ENCODE measurements around the gene EIF2AK3. TPM values are rescaled to one million over a fixed set of nuclear protein-coding genes. Genes with fewer than 3 reads are reported as not detected.

The EIF2AK3 gene
- total RNA-seq, 1 donor from 2014 or later = 24.0 TPM

- Histone ChIP-seq H3K9me3 (ENCODE audit: control insufficient read depth in 3 of 3, low read length in 3 of 3) (no peaks in the 10 kb centered on the region), H3K36me3 (ENCODE audit: control insufficient read depth in 3 of 3, insufficient read depth in 3 of 3, low read length in 3 of 3) (no peaks in the 10 kb centered on the region), H3K4me3 (ENCODE audit: low read length in 3 of 3) (no peak overlapping the region), H3K27me3 (ENCODE audit: control insufficient read depth in 3 of 3, insufficient read depth in 3 of 3, low read length in 3 of 3) (no peaks in the 10 kb centered on the region), H3K27ac (ENCODE audit: low read depth, low read length) (no peak overlapping the region), H3K4me1 (ENCODE audit: control insufficient read depth in 3 of 3, insufficient read depth in 3 of 3, low read length in 3 of 3) (peaks cover 8 to 13% (median 12%) of the 10 kb centered on the region in 3 donors), H3K9ac (ENCODE audit: low read depth in 1 of 3, low read length in 3 of 3) (no peak overlapping the region)
Observed at GRCh38 chr2:88603146-88603545, 24.1 kb downstream of the EIF2AK3 start.

GRCh38 chr2:88602022-88602421 is 25.2 kb downstream of the EIF2AK3 start:
- Histone ChIP-seq H3K9ac (ENCODE audit: low read depth in 1 of 3, low read length in 3 of 3) (no peak overlapping the region), H3K27ac (ENCODE audit: low read depth, low read length) (no peak overlapping the region), H3K4me3 (ENCODE audit: low read length in 3 of 3) (no peak overlapping the region), H3K27me3 (ENCODE audit: control insufficient read depth in 3 of 3, insufficient read depth in 3 of 3, low read length in 3 of 3) (no peaks in the 10 kb centered on the region), H3K36me3 (ENCODE audit: control insufficient read depth in 3 of 3, insufficient read depth in 3 of 3, low read length in 3 of 3) (no peaks in the 10 kb centered on the region), H3K4me1 (ENCODE audit: control insufficient read depth in 3 of 3, insufficient read depth in 3 of 3, low read length in 3 of 3) (peaks cover 8 to 13% (median 12%) of the 10 kb centered on the region in 3 donors), H3K9me3 (ENCODE audit: control insufficient read depth in 3 of 3, low read length in 3 of 3) (no peaks in the 10 kb centered on the region)

GRCh38 chr2:88601286-88601685 is 26.0 kb downstream of the EIF2AK3 start:
- Histone ChIP-seq H3K4me3 (ENCODE audit: low read length in 3 of 3) (no peak overlapping the region), H3K9ac (ENCODE audit: low read depth in 1 of 3, low read length in 3 of 3) (no peak overlapping the region), H3K9me3 (ENCODE audit: control insufficient read depth in 3 of 3, low read length in 3 of 3) (no peaks in the 10 kb centered on the region), H3K27ac (ENCODE audit: low read depth, low read length) (peak overlapping the region; percentile 67), H3K27me3 (ENCODE audit: control insufficient read depth in 3 of 3, insufficient read depth in 3 of 3, low read length in 3 of 3) (no peaks in the 10 kb centered on the region), H3K4me1 (ENCODE audit: control insufficient read depth in 3 of 3, insufficient read depth in 3 of 3, low read length in 3 of 3) (peaks cover 8 to 13% (median 12%) of the 10 kb centered on the region in 3 donors), H3K36me3 (ENCODE audit: control insufficient read depth in 3 of 3, insufficient read depth in 3 of 3, low read length in 3 of 3) (no peaks in the 10 kb centered on the region)

- no peaks in the 10 kb centered on the region for H3K9me3 ChIP-seq (ENCODE audit: control insufficient read depth in 3 of 3, low read length in 3 of 3)
- peak overlapping the region; percentile 67 for H3K27ac ChIP-seq (ENCODE audit: low read depth, low read length)
- peak overlapping the region in 2 of 3 donors; percentile 18 to 34 for H3K9ac ChIP-seq (ENCODE audit: low read depth in 1 of 3, low read length in 3 of 3)
Observed at GRCh38 chr2:88600038-88600465, 27.2 kb downstream of the EIF2AK3 start.

GRCh38 chr2:88599527-88599926 is 27.7 kb downstream of the EIF2AK3 start:
- Histone ChIP-seq H3K27ac (ENCODE audit: low read depth, low read length) (peak overlapping the region; percentile 67), H3K36me3 (ENCODE audit: control insufficient read depth in 3 of 3, insufficient read depth in 3 of 3, low read length in 3 of 3) (no peaks in the 10 kb centered on the region), H3K9ac (ENCODE audit: low read depth in 1 of 3, low read length in 3 of 3) (peak overlapping the region in 2 of 3 donors; percentile 18 to 34), H3K4me3 (ENCODE audit: low read length in 3 of 3) (no peak overlapping the region), H3K9me3 (ENCODE audit: control insufficient read depth in 3 of 3, low read length in 3 of 3) (no peaks in the 10 kb centered on the region), H3K27me3 (ENCODE audit: control insufficient read depth in 3 of 3, insufficient read depth in 3 of 3, low read length in 3 of 3) (no peaks in the 10 kb centered on the region), H3K4me1 (ENCODE audit: control insufficient read depth in 3 of 3, insufficient read depth in 3 of 3, low read length in 3 of 3) (peaks cover 8 to 13% (median 12%) of the 10 kb centered on the region in 3 donors)

More at GRCh38 chr2:88600038-88600465, 27.2 kb downstream of the EIF2AK3 start:
- H3K4me1 ChIP-seq (ENCODE audit: control insufficient read depth in 3 of 3, insufficient read depth in 3 of 3, low read length in 3 of 3) = peaks cover 8 to 13% (median 12%) of the 10 kb centered on the region in 3 donors
- no peaks in the 10 kb centered on the region for H3K36me3 ChIP-seq (ENCODE audit: control insufficient read depth in 3 of 3, insufficient read depth in 3 of 3, low read length in 3 of 3)
- H3K27me3 ChIP-seq (ENCODE audit: control insufficient read depth in 3 of 3, insufficient read depth in 3 of 3, low read length in 3 of 3) = no peaks in the 10 kb centered on the region
- peak overlapping the region in 2 of 3 donors; percentile 31 to 33 for H3K4me3 ChIP-seq (ENCODE audit: low read length in 3 of 3)

- Histone ChIP-seq H3K4me1 (ENCODE audit: control insufficient read depth in 3 of 3, insufficient read depth in 3 of 3, low read length in 3 of 3) (peaks cover 8 to 13% (median 11%) of the 10 kb centered on the region in 3 donors), H3K27me3 (ENCODE audit: control insufficient read depth in 3 of 3, insufficient read depth in 3 of 3, low read length in 3 of 3) (no peaks in the 10 kb centered on the region), H3K9ac (ENCODE audit: low read depth in 1 of 3, low read length in 3 of 3) (no peak overlapping the region), H3K9me3 (ENCODE audit: control insufficient read depth in 3 of 3, low read length in 3 of 3) (no peaks in the 10 kb centered on the region), H3K4me3 (ENCODE audit: low read length in 3 of 3) (no peak overlapping the region), H3K27ac (ENCODE audit: low read depth, low read length) (no peak overlapping the region), H3K36me3 (ENCODE audit: control insufficient read depth in 3 of 3, insufficient read depth in 3 of 3, low read length in 3 of 3) (peaks cover 0 to 14% (median 0%) of the 10 kb centered on the region in 3 donors)
Observed at GRCh38 chr2:88597168-88597567, 30.1 kb downstream of the EIF2AK3 start.

GRCh38 chr2:88596141-88596830 is 31.0 kb downstream of the EIF2AK3 start:
- H3K27me3 ChIP-seq (ENCODE audit: control insufficient read depth in 3 of 3, insufficient read depth in 3 of 3, low read length in 3 of 3) = no peaks in the 10 kb centered on the region

GRCh38 chr2:88591698-88592097 is 35.6 kb downstream of the EIF2AK3 start:
- Histone ChIP-seq H3K4me1 (ENCODE audit: control insufficient read depth in 3 of 3, insufficient read depth in 3 of 3, low read length in 3 of 3) (no peaks in the 10 kb centered on the region), H3K4me3 (ENCODE audit: low read length in 3 of 3) (no peak overlapping the region), H3K9me3 (ENCODE audit: control insufficient read depth in 3 of 3, low read length in 3 of 3) (no peaks in the 10 kb centered on the region), H3K36me3 (ENCODE audit: control insufficient read depth in 3 of 3, insufficient read depth in 3 of 3, low read length in 3 of 3) (peaks cover 0 to 39% (median 26%) of the 10 kb centered on the region in 3 donors), H3K9ac (ENCODE audit: low read depth in 1 of 3, low read length in 3 of 3) (no peak overlapping the region), H3K27me3 (ENCODE audit: control insufficient read depth in 3 of 3, insufficient read depth in 3 of 3, low read length in 3 of 3) (no peaks in the 10 kb centered on the region), H3K27ac (ENCODE audit: low read depth, low read length) (no peak overlapping the region)

More at GRCh38 chr2:88596141-88596830, 31.0 kb downstream of the EIF2AK3 start:
- Histone ChIP-seq H3K9ac (ENCODE audit: low read depth in 1 of 3, low read length in 3 of 3) (no peak overlapping the region), H3K27ac (ENCODE audit: low read depth, low read length) (no peak overlapping the region), H3K4me1 (ENCODE audit: control insufficient read depth in 3 of 3, insufficient read depth in 3 of 3, low read length in 3 of 3) (peaks cover 8 to 12% (median 11%) of the 10 kb centered on the region in 3 donors), H3K36me3 (ENCODE audit: control insufficient read depth in 3 of 3, insufficient read depth in 3 of 3, low read length in 3 of 3) (peaks cover 0 to 15% (median 0%) of the 10 kb centered on the region in 3 donors), H3K4me3 (ENCODE audit: low read length in 3 of 3) (no peak overlapping the region), H3K9me3 (ENCODE audit: control insufficient read depth in 3 of 3, low read length in 3 of 3) (no peaks in the 10 kb centered on the region)

- Histone ChIP-seq H3K27me3 (ENCODE audit: control insufficient read depth in 3 of 3, insufficient read depth in 3 of 3, low read length in 3 of 3) (no peaks in the 10 kb centered on the region), H3K4me1 (ENCODE audit: control insufficient read depth in 3 of 3, insufficient read depth in 3 of 3, low read length in 3 of 3) (no peaks in the 10 kb centered on the region), H3K9me3 (ENCODE audit: control insufficient read depth in 3 of 3, low read length in 3 of 3) (no peaks in the 10 kb centered on the region), H3K9ac (ENCODE audit: low read depth in 1 of 3, low read length in 3 of 3) (no peak overlapping the region), H3K4me3 (ENCODE audit: low read length in 3 of 3) (no peak overlapping the region), H3K36me3 (ENCODE audit: control insufficient read depth in 3 of 3, insufficient read depth in 3 of 3, low read length in 3 of 3) (peaks cover 0 to 39% (median 26%) of the 10 kb centered on the region in 3 donors), H3K27ac (ENCODE audit: low read depth, low read length) (no peak overlapping the region)
Observed at GRCh38 chr2:88590998-88591613, 36.2 kb downstream of the EIF2AK3 start.

- Histone ChIP-seq H3K27me3 (ENCODE audit: control insufficient read depth in 3 of 3, insufficient read depth in 3 of 3, low read length in 3 of 3) (no peaks in the 10 kb centered on the region), H3K9me3 (ENCODE audit: control insufficient read depth in 3 of 3, low read length in 3 of 3) (no peaks in the 10 kb centered on the region), H3K4me1 (ENCODE audit: control insufficient read depth in 3 of 3, insufficient read depth in 3 of 3, low read length in 3 of 3) (no peaks in the 10 kb centered on the region), H3K4me3 (ENCODE audit: low read length in 3 of 3) (no peak overlapping the region), H3K36me3 (ENCODE audit: control insufficient read depth in 3 of 3, insufficient read depth in 3 of 3, low read length in 3 of 3) (peaks cover 8 to 56% (median 50%) of the 10 kb centered on the region in 3 donors), H3K27ac (ENCODE audit: low read depth, low read length) (no peak overlapping the region), H3K9ac (ENCODE audit: low read depth in 1 of 3, low read length in 3 of 3) (no peak overlapping the region)
Observed at GRCh38 chr2:88585969-88586368, 41.3 kb downstream of the EIF2AK3 start.
